Activated CD4-positive, alpha-beta T cell treated with anti-CD3 and anti-CD28 coated beads, Interleukin-2, amount 10 ng/mL, durations not matched to agents 24 days and 14 days (primary cell): Measurements from ENCODE around the gene APBA2. TPM values are rescaled to one million over a fixed set of nuclear protein-coding genes. Genes with fewer than 3 reads are reported as not detected.
"Not testable (repeated sequence)": the region's sequence is repeated elsewhere in the genome, so short reads cannot be mapped to it uniquely, and the experiment has no call there.

Experiments
- DNase-seq: peaks from one replicate; pipeline ENCODE4 v3.0.0; 2022
- H3K27ac Mint-ChIP-seq: one replicate; pipeline ENCODE4 v1.8.0; 2022; ENCODE audit warnings: mild to moderate bottlenecking, mixed read lengths
- H3K27me3 Mint-ChIP-seq: one replicate; pipeline ENCODE4 v1.8.0; 2022; ENCODE audit warnings: mixed read lengths
- H3K36me3 Mint-ChIP-seq: one replicate; pipeline ENCODE4 v1.8.0; 2022; ENCODE audit warnings: low read depth, mild to moderate bottlenecking, mixed read lengths
- H3K4me1 Mint-ChIP-seq: one replicate; pipeline ENCODE4 v1.8.0; 2021; ENCODE audit warnings: mixed read lengths
- H3K4me3 Mint-ChIP-seq: one replicate; pipeline ENCODE4 v1.8.0; 2022; ENCODE audit warnings: mild to moderate bottlenecking, moderate library complexity, mixed read lengths
- H3K9me3 Mint-ChIP-seq: one replicate; pipeline ENCODE4 v1.8.0; 2021; ENCODE audit warnings: mixed read lengths
- intact Hi-C: fragments of 100-400 bp; cut with micrococcal nuclease; formaldehyde crosslinking; loops from one replicate; pipeline ENCODE4 v1.15.1; 2023
- total RNA-seq: library from RNA; stranded (reverse); gene quantifications from 2 replicates; pipeline ENCODE4 v1.2.3, GENCODE V29; 2022

APBA2 gene
- 1.8 and 1.9 TPM in 2 replicates for total RNA-seq

DNA sequence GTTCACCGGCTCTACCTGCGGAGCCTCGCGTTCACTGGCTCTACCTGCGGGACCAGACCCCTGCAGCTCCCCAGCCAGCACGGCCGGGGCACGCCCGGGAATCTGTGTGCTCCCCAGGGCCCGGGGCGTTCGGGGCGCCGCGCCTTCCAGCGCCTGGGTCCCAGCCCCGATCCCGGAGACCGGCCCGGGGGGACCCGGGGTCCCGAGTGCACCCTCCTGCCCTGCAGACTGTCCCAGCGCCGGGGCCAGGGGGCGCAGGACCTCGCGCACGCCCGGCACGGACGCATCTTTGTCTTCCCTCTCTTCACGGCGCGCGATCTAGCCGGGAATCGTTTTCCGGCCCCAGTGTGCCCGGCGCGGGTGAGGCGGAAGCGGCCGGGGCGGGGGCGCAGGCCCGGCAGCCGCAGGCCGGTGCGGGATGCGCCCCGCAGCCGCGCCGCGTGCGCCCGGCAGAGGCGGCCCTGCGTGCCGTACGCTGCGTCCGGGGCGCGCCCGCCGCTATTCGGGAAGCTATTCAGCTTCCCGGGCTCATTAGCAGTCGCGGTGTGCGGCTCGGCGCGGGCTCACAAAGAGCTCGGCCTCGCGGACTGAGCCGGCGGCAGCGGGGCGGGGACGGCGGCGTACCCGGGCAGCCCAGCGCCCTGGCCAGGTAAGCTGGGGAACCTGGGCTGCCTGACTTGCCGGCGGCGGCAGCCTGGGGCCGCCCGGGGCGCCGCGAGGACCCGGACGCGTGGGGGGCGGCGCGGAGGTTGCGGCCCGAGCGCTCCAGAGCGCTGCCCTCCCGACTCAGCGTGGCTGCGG is at the start of gene APBA2:
Gene APBA2 (plus strand): TSS at position 345 of the 801 bp plus-strand sequence. CDS start 167,911 bp downstream, outside the sequence.
- Mint-ChIP-seq H3K36me3 (no peaks in the 10 kb centered on the region), H3K4me1 (peaks cover 19% of the 10 kb centered on the region), H3K4me3 (peak within 1 kb of the TSS; percentile 73), H3K27me3 (peaks cover 31% of the 10 kb centered on the region), H3K9me3 (no peaks in the 10 kb centered on the region), H3K27ac (no peak within 1 kb of the TSS)
- peak; percentile 82 for DNase-seq
- intact Hi-C loops = no loop called here

- intact Hi-C loops = not testable (repeated sequence)
Measured at GRCh38 chr15:28840285-28840684, 45.5 kb upstream of the APBA2 start.

DNA sequence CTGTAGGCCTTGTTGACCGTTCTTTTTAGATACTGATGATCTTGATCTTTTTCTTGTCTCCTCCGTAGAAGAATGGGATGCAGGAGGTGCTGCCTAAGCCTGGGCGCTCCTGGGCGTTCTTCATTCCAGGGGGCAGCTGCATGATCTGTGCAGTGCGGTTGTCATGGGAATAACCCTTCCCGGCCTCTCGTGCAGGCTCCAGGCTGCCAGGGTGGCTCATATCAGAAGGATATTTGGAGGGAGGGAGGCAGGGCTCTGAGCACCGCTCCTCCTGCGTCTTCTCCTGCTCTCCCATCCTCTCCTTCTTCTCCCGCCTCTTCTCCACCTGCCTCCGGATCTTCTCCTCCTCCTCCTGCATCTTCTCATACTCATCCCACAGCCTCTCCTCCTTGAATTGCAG is 43.6 kb upstream of the APBA2 start:
- DNase-seq = peak; percentile 31
- H3K27ac Mint-ChIP-seq, H3K4me3 Mint-ChIP-seq, intact Hi-C loops, H3K4me1 Mint-ChIP-seq, H3K9me3 Mint-ChIP-seq, H3K27me3 Mint-ChIP-seq, H3K36me3 Mint-ChIP-seq: not testable (repeated sequence)

More at GRCh38 chr15:28840285-28840684, 45.5 kb upstream of the APBA2 start:
- not testable (repeated sequence) for H3K4me1 Mint-ChIP-seq, H3K36me3 Mint-ChIP-seq, H3K27me3 Mint-ChIP-seq, H3K4me3 Mint-ChIP-seq, DNase-seq, H3K9me3 Mint-ChIP-seq, H3K27ac Mint-ChIP-seq

- DNase-seq, H3K9me3 Mint-ChIP-seq, H3K27ac Mint-ChIP-seq, intact Hi-C loops, H3K27me3 Mint-ChIP-seq, H3K4me3 Mint-ChIP-seq, H3K36me3 Mint-ChIP-seq, H3K4me1 Mint-ChIP-seq: not testable (repeated sequence)
Measured at GRCh38 chr15:28843520-28843919, 42.3 kb upstream of the APBA2 start.

- DNase-seq, H3K9me3 Mint-ChIP-seq, H3K27me3 Mint-ChIP-seq, H3K4me3 Mint-ChIP-seq, H3K4me1 Mint-ChIP-seq, H3K27ac Mint-ChIP-seq, H3K36me3 Mint-ChIP-seq, intact Hi-C loops: not testable (repeated sequence)
Measured at GRCh38 chr15:28844147-28844546, 41.6 kb upstream of the APBA2 start.

DNA sequence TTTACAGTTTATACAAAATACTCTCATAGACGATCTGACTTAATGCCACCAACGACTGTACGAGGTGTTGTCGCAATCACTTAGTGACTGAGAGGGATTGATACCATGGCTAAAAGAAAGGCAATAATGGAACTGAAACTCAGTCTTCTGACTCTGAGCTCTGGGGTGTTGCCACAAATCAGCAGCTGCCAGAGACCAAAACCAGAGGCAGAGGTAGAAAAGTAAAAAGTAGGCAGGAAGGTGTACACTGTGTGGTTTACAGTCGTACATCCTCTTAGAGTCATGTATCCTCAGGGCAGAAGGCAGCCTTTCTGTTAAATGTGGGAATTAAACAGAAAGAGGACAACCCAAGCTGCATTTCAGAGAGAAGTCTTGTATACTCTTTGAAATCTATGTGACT is 38.5 kb upstream of the APBA2 start:
- H3K27ac Mint-ChIP-seq, H3K36me3 Mint-ChIP-seq, H3K4me1 Mint-ChIP-seq, intact Hi-C loops, H3K4me3 Mint-ChIP-seq, H3K27me3 Mint-ChIP-seq, H3K9me3 Mint-ChIP-seq: not testable (repeated sequence)
- DNase-seq = peak; percentile 83

GRCh38 chr15:28847959-28848358 is 37.8 kb upstream of the APBA2 start:
- H3K4me1 Mint-ChIP-seq, H3K36me3 Mint-ChIP-seq, intact Hi-C loops, H3K27ac Mint-ChIP-seq, H3K27me3 Mint-ChIP-seq, H3K4me3 Mint-ChIP-seq, H3K9me3 Mint-ChIP-seq, DNase-seq: not testable (repeated sequence)

- H3K4me3 Mint-ChIP-seq, H3K27me3 Mint-ChIP-seq, intact Hi-C loops, H3K27ac Mint-ChIP-seq, H3K4me1 Mint-ChIP-seq, H3K36me3 Mint-ChIP-seq, H3K9me3 Mint-ChIP-seq: not testable (repeated sequence)
- peak; percentile 61 for DNase-seq
Measured at GRCh38 chr15:28848521-28848920, 37.3 kb upstream of the APBA2 start, which contains the start of gene GOLGA6L7. Gene GOLGA6L7, minus strand, starts transcription at chr15:28848644. Its CDS starts 95 bp downstream, at chr15:28848549.

- H3K27me3 Mint-ChIP-seq, H3K27ac Mint-ChIP-seq, H3K36me3 Mint-ChIP-seq, H3K4me1 Mint-ChIP-seq, H3K4me3 Mint-ChIP-seq, DNase-seq, intact Hi-C loops, H3K9me3 Mint-ChIP-seq: not testable (repeated sequence)
Measured at GRCh38 chr15:28849271-28849670, 36.5 kb upstream of the APBA2 start.

GRCh38 chr15:28849766-28850165 is 36.0 kb upstream of the APBA2 start:
- DNase-seq, H3K36me3 Mint-ChIP-seq, H3K4me1 Mint-ChIP-seq, H3K9me3 Mint-ChIP-seq, H3K27me3 Mint-ChIP-seq, H3K4me3 Mint-ChIP-seq, intact Hi-C loops, H3K27ac Mint-ChIP-seq: not testable (repeated sequence)

DNA sequence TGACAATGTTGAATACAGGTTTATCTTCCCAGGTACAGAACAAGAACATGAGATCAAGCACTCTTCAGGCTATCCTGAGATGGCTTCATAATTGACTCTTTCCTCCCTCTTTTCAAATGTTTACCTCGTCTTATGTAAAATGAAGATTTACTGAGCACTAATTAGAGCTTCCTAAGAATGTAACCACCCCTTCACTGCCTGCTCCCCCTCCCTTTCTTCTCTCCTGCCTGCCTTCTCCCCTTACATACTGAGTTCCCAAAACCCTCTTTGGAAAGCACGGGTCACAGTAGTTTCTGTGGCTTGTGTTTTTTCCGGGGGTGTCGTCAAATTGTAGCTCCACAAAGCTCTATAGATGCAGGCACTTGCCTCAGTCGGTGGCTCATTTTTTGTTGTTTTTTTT is 32.1 kb upstream of the APBA2 start:
- H3K9me3 Mint-ChIP-seq, H3K4me1 Mint-ChIP-seq, H3K27ac Mint-ChIP-seq, DNase-seq, H3K36me3 Mint-ChIP-seq, intact Hi-C loops, H3K4me3 Mint-ChIP-seq, H3K27me3 Mint-ChIP-seq: not testable (repeated sequence)

DNA sequence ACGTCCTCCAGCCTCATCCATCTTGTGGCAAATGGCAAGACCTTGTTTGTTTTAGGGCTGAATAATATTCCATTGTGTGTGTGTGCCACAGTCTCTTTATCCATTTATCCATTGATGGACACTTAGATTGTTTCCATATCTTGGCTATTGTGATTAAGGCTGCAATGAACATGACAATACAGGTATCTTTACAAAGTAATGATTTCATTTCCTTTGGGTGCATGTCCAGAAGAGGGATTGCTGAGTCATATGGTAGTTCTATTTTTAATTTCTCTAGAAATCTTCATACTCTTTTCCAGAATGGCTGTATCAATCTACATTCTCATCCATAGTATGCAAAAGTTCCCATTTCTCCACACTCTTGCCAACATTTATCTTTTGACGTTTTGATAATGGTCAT is 31.2 kb upstream of the APBA2 start:
- H3K4me3 Mint-ChIP-seq, H3K27me3 Mint-ChIP-seq, DNase-seq, H3K4me1 Mint-ChIP-seq, H3K36me3 Mint-ChIP-seq, H3K9me3 Mint-ChIP-seq, intact Hi-C loops, H3K27ac Mint-ChIP-seq: not testable (repeated sequence)

GRCh38 chr15:28861031-28861534 is 24.7 kb upstream of the APBA2 start:
- Mint-ChIP-seq H3K27ac (no peak overlapping the region), H3K27me3 (no peaks in the 10 kb centered on the region), H3K36me3 (no peaks in the 10 kb centered on the region), H3K4me1 (no peaks in the 10 kb centered on the region), H3K4me3 (no peak overlapping the region), H3K9me3 (no peaks in the 10 kb centered on the region)
- no peak for DNase-seq
- intact Hi-C loops = no loop called here

GRCh38 chr15:28861589-28862293 is 24.0 kb upstream of the APBA2 start:
- H3K4me1 Mint-ChIP-seq, H3K4me3 Mint-ChIP-seq, intact Hi-C loops, DNase-seq, H3K27me3 Mint-ChIP-seq, H3K9me3 Mint-ChIP-seq, H3K27ac Mint-ChIP-seq, H3K36me3 Mint-ChIP-seq: not testable (repeated sequence)
